GM12874 (cell line): ENCODE results near the gene ITPK1.

ENCODE experiments used
- TF ChIP-seq, protein P1 (sequence below): IDR thresholded peaks from 2 replicates; pipeline ENCODE4 v1.5.1; 2011; ENCODE audit warnings: low read depth, mild to moderate bottlenecking, control low read depth, low read length, moderate library complexity; ENCODE audit not compliant: insufficient read depth

ITPK1 gene

DNA sequence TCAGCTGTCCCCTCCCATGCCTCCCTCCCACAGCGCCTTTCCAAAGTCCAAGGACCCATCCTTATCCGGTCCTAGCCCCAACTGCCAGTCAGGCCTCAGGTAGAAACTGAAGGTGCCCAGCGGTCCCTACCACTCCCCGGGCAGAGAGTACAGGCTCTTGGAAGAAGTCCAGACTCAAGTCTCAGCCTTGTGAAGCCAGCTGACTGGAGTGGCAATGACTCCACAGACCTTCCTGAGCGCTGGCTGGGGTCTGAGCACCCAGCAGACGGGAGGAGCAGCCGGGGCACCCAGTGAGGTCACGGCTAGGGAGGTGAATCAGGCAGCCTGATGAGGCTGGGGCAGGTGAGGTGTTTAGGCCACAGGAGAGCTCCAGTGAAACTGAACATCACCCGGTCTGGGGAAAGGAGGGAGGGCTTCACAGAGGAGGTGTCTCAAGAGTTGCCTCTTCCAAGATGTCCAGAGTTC is 60.0 kb downstream of the ITPK1 start:
- TF ChIP-seq, protein P1, sequence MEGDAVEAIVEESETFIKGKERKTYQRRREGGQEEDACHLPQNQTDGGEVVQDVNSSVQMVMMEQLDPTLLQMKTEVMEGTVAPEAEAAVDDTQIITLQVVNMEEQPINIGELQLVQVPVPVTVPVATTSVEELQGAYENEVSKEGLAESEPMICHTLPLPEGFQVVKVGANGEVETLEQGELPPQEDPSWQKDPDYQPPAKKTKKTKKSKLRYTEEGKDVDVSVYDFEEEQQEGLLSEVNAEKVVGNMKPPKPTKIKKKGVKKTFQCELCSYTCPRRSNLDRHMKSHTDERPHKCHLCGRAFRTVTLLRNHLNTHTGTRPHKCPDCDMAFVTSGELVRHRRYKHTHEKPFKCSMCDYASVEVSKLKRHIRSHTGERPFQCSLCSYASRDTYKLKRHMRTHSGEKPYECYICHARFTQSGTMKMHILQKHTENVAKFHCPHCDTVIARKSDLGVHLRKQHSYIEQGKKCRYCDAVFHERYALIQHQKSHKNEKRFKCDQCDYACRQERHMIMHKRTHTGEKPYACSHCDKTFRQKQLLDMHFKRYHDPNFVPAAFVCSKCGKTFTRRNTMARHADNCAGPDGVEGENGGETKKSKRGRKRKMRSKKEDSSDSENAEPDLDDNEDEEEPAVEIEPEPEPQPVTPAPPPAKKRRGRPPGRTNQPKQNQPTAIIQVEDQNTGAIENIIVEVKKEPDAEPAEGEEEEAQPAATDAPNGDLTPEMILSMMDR: no peak

GRCh38 chr14:93054876-93055275 is 60.8 kb downstream of the ITPK1 start:
- TF ChIP-seq, protein P1: no peak

- TF ChIP-seq, protein P1: no peak
Measured at GRCh38 chr14:93054006-93054405, 61.7 kb downstream of the ITPK1 start.

DNA sequence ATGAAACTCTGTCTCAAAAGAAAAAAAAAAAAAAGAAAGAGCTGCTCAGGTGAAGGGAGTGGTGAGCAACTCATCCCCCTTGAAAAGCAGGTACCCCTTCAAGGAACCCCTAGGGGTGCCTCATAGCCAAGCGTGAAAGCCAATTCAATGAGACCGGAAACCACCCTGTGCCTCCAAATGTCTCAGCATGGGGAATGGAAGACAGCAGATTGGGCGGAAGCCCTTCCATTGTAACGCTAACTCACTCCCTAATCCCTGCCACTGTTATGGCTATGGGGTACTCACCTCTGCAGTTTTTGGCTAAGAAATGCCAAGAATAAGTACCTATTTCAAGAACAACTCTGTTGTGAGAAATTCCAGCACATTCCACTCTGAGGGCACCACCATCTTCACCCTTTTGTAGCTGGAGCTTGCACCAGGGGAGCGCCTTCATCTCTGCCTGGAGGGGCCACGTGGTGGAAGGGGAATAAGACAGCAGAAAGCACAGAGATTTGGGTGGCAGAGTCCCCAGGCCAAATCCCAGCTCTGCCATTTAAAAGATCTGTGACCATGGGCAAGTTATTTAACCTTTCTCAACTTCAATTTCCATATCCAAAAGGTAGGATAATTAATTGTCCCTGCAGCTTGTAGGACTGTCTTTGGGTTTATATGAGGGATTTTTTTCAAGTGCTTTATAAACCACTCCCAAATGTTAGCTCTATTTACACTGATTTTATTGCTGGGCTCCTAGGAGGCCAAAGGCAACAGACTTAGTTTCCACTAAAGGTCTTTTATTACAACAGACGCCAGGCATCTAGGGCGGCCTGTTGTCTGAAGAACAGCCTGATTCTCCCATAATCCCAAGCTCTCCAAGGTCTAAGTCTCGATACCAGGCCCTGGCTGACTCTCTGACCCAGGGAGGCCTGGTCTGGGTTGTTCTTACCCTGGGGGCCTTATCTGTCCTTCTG is 63.9 kb downstream of the ITPK1 start:
- TF ChIP-seq, protein P1: no peak

- TF ChIP-seq, protein P1: no peak
Measured at GRCh38 chr14:93050761-93051160, 65.0 kb downstream of the ITPK1 start.

DNA sequence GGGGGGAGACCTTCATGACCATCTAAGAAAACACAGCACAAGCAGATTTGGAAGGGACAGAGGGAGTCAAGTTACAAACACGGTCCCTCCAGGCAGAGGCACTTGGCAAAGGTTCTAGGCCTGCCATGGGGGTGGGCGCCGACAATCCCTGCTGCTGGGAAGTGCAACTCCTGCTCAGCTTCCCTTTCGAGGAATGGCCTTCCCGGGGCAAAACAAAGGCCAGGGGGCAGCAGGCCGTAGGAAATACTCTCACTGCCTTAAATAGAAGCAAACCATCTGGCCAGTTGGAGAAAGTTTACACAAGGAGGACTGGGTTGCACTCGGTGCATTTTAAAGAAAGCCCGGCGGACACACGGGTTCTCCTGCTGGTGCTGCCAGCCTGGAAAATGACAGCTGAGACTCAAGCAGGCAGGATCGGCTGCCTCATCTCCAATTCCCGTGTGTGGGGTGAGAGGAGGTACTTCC is 65.8 kb downstream of the ITPK1 start:
- TF ChIP-seq, protein P1: no peak

- TF ChIP-seq, protein P1: no peak
Measured at GRCh38 chr14:93049315-93049714, 66.4 kb downstream of the ITPK1 start.
